ENCODE data around the gene NYAP2.

Gene NYAP2

GRCh38 chr2:225569995-225570394 is 170.5 kb downstream of the NYAP2 start:
- no peak for DNase-seq

- DNase-seq: no peak
Measured at GRCh38 chr2:225573603-225574002, 174.1 kb downstream of the NYAP2 start.

DNA sequence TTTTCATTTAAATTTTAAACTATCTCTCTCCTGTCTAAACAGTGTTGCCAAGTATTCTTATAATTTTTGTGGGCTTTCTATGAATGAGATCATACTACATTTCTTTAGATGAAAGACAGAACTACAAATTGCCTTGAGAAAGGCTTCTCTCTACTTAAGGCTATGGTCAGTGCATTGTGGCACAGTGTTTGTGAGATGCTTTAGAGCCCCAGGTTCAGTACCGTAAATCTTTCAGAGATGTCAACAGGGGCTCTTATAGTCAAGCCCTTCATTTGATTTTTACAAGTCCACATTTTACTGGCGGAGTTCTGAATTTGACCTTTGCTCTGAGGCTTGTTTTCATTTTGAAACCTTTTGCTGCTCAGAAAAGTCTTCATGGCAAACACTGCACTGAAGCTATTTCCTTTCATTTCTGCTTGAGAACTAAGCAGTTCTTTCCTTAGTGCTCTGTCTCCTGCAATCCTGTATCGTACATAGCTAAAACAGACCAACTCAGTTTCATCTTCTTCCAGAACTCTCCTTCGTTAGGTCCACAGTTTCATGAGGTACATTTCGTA is 175.2 kb downstream of the NYAP2 start:
- no peak for DNase-seq

GRCh38 chr2:225581135-225581534 is 181.6 kb downstream of the NYAP2 start:
- DNase-seq: no peak

- DNase-seq: no peak
Measured at GRCh38 chr2:225581906-225582305, 182.4 kb downstream of the NYAP2 start.

DNA sequence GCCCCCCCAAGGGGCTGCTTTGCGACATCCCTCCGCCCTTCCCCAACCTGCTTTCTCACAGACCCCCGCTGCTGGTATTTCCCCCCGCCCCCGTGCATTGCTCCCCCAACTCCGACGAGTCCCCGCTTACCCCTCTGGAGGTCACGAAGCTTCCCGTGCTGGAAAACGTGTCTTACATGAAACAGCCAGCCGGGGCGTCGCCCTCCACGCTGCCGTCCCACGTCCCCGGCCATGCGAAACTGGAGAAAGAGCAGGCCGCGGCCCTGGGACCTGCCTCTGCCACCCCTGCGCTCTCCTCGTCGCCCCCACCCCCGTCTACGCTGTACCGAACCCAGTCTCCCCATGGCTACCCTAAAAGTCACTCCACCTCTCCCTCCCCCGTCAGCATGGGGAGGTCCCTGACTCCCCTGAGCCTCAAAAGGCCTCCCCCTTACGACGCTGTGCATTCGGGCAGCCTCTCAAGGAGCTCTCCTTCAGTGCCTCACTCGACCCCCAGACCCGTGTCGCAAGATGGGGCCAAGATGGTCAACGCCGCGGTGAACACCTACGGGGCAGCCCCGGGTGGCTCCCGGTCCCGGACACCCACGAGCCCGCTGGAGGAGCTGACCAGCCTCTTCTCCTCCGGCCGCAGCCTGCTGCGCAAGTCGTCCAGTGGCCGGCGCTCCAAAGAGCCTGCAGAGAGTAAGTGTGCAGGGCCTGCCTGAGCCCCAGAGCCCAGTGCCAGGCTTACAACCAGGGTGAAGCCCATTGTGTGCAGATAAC is 183.0 kb downstream of the NYAP2 start:
- DNase-seq: no peak

DNA sequence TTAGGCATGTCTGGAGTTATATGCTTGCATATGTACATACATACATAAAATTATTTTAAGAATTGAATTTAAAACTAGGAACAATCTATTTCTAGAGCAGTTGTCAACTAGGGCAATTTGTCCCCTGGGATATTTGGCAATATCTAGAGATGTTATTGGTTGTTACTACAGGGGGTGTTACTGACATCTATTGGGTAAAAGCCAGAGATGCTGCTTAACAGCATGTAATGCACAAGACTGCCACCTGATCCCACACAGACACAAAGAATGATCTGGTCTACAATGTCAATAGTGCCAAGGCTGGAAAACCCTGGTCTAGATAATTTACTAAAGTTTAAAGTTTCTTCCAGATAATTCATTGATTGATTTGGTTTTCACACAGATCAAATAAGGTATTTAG is 185.3 kb downstream of the NYAP2 start:
- no peak for DNase-seq

DNA sequence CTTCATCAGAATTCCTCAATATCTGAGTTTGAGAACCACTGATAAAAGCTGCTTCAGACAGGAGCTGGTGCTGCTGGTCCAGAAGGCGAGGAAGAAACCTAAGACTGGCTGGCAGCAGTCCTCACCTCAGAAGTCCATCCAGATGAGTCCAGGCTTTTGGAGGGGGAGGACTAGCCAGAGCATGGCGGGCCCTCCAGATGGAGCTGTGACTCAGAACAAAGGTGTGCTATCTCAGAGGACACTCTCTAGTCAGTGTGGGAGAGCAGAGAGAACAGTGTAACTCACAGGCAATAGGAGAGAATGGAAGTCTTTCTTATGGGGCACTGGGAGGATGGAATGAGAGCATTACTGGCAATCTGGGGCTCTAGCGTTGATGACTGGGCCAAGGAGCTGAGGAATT is 191.4 kb downstream of the NYAP2 start:
- DNase-seq: no peak

DNA sequence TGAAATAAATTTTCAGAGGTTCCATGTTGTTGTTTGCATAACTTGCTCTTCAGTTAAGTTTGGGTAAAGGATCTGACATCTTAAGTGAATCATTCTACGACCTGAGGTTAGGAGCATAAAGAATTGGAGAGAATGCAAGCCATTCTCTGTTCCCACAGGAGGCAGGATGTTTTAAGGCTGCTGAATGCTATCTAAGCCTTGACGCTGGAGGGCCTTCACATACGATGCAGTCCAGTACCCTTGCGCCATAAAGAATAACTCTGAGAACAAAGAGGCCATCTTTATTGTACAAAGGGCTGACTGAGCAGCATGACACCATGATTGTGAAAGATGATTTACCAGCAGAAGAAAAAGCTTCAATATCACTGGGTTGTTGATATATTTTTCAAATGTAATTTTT is 198.4 kb downstream of the NYAP2 start:
- DNase-seq: no peak

- DNase-seq: no peak
Measured at GRCh38 chr2:225598426-225598825, 198.9 kb downstream of the NYAP2 start.

DNA sequence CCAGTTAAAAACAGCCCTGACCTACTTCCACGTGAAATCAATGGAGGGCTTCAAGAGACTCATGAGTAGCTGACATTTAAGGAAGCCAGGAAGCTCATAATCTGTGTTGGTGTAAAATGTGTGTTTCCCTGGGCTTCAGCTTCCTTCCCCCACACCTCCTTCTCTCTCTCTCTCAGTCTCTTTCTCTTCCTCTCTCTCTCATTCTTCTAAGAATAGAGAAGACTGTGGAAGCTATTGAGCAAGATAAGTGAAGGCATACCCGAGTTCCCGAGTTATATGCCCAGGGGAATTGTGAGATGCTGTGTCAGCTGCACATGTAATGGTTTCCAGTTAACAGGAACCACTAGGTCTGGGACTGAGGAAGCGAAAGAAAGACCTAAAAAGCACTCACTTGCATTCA is 199.4 kb downstream of the NYAP2 start:
- DNase-seq: no peak

- no peak for DNase-seq
Measured at GRCh38 chr2:225599856-225600255, 200.3 kb downstream of the NYAP2 start.

- DNase-seq: no peak
Measured at GRCh38 chr2:225600444-225600843, 200.9 kb downstream of the NYAP2 start.

DNA sequence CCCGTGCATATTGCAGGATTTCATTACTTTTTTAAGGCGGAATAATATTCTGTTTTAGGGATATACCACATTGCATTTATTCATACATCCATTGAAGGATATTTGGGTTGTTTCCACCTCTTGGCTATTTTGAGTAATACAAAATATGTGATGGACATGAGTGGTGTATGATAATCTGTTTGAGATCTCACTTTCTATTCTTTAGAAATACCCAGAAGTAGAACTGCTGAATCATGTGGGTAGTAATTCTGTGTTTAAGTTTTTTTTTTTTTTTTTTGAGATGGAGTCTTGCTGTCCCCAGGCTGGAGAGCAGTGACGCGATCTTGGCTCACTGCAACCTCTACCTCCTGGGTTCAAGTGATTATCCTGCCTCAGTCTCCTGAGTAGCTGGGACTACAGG is 201.4 kb downstream of the NYAP2 start:
- DNase-seq: no peak

GRCh38 chr2:225602205-225602604 is 202.7 kb downstream of the NYAP2 start:
- no peak for DNase-seq

DNA sequence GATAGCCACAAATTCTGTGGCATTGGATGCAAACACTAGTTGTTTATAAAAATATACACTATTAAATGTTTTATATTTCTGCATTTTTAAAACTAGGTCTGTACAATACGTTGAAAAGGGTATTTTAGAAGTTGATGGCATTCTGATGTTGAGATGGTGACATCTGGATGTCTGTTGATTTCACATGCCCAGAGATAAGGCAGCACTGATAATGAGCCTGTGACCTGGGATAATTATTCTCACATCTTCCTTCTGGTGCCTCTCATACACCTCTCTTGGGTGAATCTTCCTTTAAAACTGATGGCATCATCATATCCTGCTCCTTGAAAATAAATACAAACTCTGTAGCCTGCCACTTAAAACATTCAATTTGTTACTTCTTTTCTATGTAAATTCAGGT is 208.6 kb downstream of the NYAP2 start:
- no peak for DNase-seq

- DNase-seq: no peak
Measured at GRCh38 chr2:225612636-225613035, 213.1 kb downstream of the NYAP2 start.

DNA sequence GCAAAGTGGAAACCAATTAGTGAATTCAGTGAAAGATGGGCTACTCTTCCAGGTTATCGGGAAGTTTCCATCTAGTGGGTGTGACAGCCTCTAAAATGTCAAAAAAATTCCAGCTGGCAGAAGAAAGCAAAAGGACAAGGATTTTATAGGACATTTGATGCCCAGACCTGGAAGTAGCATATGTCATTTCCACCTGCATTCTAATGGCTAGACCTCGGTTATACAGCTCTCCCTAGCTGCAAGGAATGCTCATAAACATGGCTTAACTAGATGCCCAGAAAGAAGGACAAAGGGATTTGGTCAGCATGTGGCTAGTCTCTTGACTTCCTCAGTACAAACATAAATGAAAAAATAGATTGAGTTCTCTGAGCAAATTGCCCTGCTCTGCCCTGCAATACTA is 215.4 kb downstream of the NYAP2 start:
- DNase-seq: no peak

DNA sequence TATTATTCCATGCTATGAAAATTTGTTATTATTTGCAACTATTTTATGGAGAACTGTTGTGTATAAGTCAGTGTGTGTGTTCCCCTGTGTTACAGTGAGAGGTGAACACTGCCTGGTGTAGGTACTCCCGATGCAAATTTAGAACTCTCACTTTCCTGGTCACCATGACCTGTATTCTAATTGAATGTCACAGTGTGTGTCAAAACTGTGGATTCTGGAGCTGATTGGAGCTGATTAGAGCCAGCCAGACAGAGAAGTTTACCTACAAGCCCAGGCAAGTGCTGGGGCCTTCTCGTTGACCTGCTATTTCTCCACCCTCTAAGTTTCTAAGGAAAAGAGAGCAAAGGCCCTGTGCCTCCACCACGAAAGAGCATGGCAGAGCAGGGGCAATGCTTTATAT is 216.0 kb downstream of the NYAP2 start:
- DNase-seq: no peak

- no peak for DNase-seq
Measured at GRCh38 chr2:225616372-225616771, 216.9 kb downstream of the NYAP2 start.

DNA sequence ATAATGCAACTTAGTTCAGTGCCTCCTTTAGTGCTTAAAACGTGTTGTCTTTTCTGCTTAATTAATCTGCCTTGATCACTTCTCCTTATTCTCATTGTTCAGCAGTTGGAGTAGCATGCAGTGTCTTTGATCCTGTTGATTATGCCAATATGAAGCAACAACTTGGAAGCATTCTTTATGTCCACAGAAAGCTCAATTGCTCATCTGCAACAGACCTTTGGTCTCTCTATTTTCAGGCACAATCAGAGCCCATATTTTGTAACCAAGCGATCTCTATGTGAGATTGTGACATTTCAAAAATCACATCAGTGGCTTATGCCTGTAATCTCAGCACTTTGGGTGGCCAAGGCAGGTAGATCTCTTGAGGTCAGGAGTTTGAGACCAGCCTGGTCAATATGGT is 217.3 kb downstream of the NYAP2 start:
- no peak for DNase-seq

GRCh38 chr2:225620227-225620626 is 220.7 kb downstream of the NYAP2 start:
- DNase-seq: no peak

GRCh38 chr2:225630824-225631533 is 231.5 kb downstream of the NYAP2 start:
- no peak for DNase-seq

- DNase-seq: no peak
Measured at GRCh38 chr2:225632351-225632750, 232.8 kb downstream of the NYAP2 start.

Data from NCI-H510A (cell line).